Caco-2 (cell line): ENCODE data around the gene SNX20. TPM values are rescaled to one million over a fixed set of nuclear protein-coding genes. Genes with fewer than 3 reads are reported as not detected.

Experiments used
- BruUV-seq: library from RNA; stranded (reverse); fragments of 400-500 nt; replicated peaks from 2 replicates; lab custom pipeline; 2021; lab: Mats Ljungman, UMichigan
- CTCF ChIA-PET: fragments of 300-600 bp; sonication (Branson Sonifier 250); formaldehyde crosslinking; loops from one replicate; lab custom pipeline; 2022; ENCODE audit warnings: antibody characterized with exemption; lab: Charles Lee
- POLR2A ChIA-PET: fragments of 300-600 bp; sonication (Branson Sonifier 250); formaldehyde crosslinking; loops from one replicate; lab custom pipeline; 2022; ENCODE audit warnings: antibody characterized with exemption; lab: Charles Lee
- DNase-seq, 2 experiments: peaks; one replicate each; pipeline versions ENCODE4 v3.0.0 to v3.0.0-alpha.2; 2020 to 2022
- H3K27me3 ChIP-seq: replicated peaks from 2 replicates; pipeline ENCODE4 v1.6.0; 2011; ENCODE audit warnings: low read length; ENCODE audit not compliant: control insufficient read depth, insufficient read depth
- H3K36me3 ChIP-seq: 2 replicates; pipeline ENCODE4 v1.5.1; 2011; ENCODE audit warnings: low read length; ENCODE audit not compliant: control insufficient read depth, insufficient read depth
- H3K4me1 ChIP-seq: fragments of 250-450 bp; sonication (Bioruptor Pico); 2 replicates; pipeline ENCODE4 v1.5.1; 2020; ENCODE audit warnings: mild to moderate bottlenecking
- H3K4me3 ChIP-seq: 2 replicates; pipeline ENCODE4 v1.5.1; 2011; ENCODE audit warnings: low read depth, mild to moderate bottlenecking, control low read depth, low read length
- H3K9me3 ChIP-seq: fragments of 250-450 bp; sonication (Bioruptor Pico); 2 replicates; pipeline ENCODE4 v1.5.1; 2020; ENCODE audit warnings: mild to moderate bottlenecking, moderate library complexity
- H3K27ac Mint-ChIP-seq: one replicate; pipeline ENCODE4 v1.8.0; 2022; ENCODE audit warnings: mixed read lengths; ENCODE audit not compliant: unreplicated experiment
- H3K27me3 Mint-ChIP-seq: one replicate; pipeline ENCODE4 v1.8.0; 2022; ENCODE audit warnings: mixed read lengths; ENCODE audit not compliant: insufficient read depth, unreplicated experiment
- H3K36me3 Mint-ChIP-seq: one replicate; pipeline ENCODE4 v1.8.0; 2022; ENCODE audit warnings: mild to moderate bottlenecking, mixed read lengths; ENCODE audit not compliant: insufficient read depth, unreplicated experiment
- H3K4me1 Mint-ChIP-seq: one replicate; pipeline ENCODE4 v1.8.0; 2022; ENCODE audit warnings: low read depth, mixed read lengths; ENCODE audit not compliant: unreplicated experiment
- H3K4me3 Mint-ChIP-seq: one replicate; pipeline ENCODE4 v1.8.0; 2022; ENCODE audit warnings: mild to moderate bottlenecking, moderate library complexity, mixed read lengths; ENCODE audit not compliant: unreplicated experiment
- H3K9me3 Mint-ChIP-seq: one replicate; pipeline ENCODE4 v1.8.0; 2022; ENCODE audit warnings: mixed read lengths; ENCODE audit not compliant: unreplicated experiment
- intact Hi-C: fragments of 100-400 bp; cut with micrococcal nuclease; formaldehyde crosslinking; loops from one replicate; pipeline ENCODE4 v1.10.0; 2022; ENCODE audit not compliant: unreplicated experiment
- total RNA-seq: library from RNA; stranded (reverse); gene quantifications from 2 replicates; pipeline ENCODE4 v1.2.3, GENCODE V29; 2022
- TF ChIP-seq, protein P1 (sequence below), 2 experiments: fragments of 200-600 bp in 1 of 2; IDR thresholded peaks; 1 replicate in 1 of 2; 2 replicates in 1 of 2; pipeline versions ENCODE4 v1.5.1 to v1.8.0; 2011 to 2022; ENCODE audit warnings: antibody characterized with exemption in 1 of 2, control low read depth in 1 of 2, inconsistent platforms in 1 of 2, low read depth in 1 of 2, low read length in 1 of 2, mild to moderate bottlenecking in 1 of 2, moderate library complexity in 1 of 2; ENCODE audit not compliant: insufficient read depth in 1 of 2, severe bottlenecking in 1 of 2, unreplicated experiment in 1 of 2

The SNX20 gene
- total RNA-seq, 1 experiment from 2014 or later = not detected

DNA sequence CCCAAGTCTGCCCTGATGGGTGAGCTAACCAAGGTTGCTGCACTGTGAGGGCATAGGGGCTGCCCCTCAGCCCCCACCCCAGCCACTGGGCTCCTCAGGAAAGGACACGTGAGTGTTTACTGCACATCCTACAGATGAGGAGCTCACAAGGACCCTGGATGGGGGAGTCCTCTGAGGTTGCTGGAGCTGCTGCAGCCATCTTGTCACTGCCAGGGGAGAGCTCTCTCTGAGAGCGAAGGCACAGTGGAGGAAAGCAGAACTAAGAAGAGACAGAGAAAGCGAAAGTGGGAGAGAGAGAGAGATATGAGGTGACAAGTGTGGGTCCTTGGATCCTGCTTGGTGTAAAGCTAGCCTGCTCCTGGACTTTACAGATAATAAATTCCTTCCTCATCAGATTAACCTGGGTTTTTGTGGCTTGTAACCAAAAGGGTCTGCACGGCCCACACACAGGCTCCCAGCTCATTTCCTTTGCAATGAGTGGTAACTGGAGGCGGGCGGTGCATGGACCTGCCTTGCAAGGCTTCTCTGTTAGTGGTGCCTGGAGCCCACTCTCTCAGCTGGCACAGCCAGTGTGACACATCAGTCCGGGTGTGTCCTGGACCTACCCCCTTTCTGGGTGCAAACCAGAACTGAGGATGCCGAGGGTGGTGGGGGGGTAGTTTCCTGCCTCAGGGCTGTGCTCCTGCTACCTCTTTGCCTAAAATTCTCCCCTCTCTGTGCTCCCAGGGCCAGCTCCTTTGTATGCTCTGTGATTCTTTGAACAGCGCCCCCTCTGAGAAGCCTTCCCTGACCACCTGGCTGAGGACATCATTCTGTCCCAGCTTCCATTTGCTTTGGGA is 14.2 kb downstream of the SNX20 start:
- H3K4me1 Mint-ChIP-seq = peaks cover 21% of the 10 kb centered on the region
- Histone ChIP-seq H3K36me3 (no peaks in the 10 kb centered on the region), H3K4me3 (no peak overlapping the region), H3K9me3 (peaks cover 13% of the 10 kb centered on the region), H3K4me1 (peaks cover 10% of the 10 kb centered on the region; the same call in 1 of the 2 replicates), H3K27me3 (no peaks in the 10 kb centered on the region)
- no peak for DNase-seq
- TF ChIP-seq, protein P1, sequence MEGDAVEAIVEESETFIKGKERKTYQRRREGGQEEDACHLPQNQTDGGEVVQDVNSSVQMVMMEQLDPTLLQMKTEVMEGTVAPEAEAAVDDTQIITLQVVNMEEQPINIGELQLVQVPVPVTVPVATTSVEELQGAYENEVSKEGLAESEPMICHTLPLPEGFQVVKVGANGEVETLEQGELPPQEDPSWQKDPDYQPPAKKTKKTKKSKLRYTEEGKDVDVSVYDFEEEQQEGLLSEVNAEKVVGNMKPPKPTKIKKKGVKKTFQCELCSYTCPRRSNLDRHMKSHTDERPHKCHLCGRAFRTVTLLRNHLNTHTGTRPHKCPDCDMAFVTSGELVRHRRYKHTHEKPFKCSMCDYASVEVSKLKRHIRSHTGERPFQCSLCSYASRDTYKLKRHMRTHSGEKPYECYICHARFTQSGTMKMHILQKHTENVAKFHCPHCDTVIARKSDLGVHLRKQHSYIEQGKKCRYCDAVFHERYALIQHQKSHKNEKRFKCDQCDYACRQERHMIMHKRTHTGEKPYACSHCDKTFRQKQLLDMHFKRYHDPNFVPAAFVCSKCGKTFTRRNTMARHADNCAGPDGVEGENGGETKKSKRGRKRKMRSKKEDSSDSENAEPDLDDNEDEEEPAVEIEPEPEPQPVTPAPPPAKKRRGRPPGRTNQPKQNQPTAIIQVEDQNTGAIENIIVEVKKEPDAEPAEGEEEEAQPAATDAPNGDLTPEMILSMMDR (IDR thresholded peaks at IDR 0.05; ENCODE audit: insufficient read depth in 1 of 2, low read depth in 1 of 2, low read length in 1 of 2, severe bottlenecking in 1 of 2, unreplicated experiment in 1 of 2) = no peak
- CTCF ChIA-PET = interaction anchor here (0.6 to 8.1 kb wide), 5 partner anchors 75 to 422 kb away, joined by 3 to 188 read pairs (median 18); partner anchors contain the start of genes BRD7 and CYLD
- H3K36me3 Mint-ChIP-seq = no peaks in the 10 kb centered on the region
- no peak overlapping the region for H3K27ac Mint-ChIP-seq
- POLR2A ChIA-PET = no interaction called here
- BruUV-seq = no TSS peak
- no peaks in the 10 kb centered on the region for H3K27me3 Mint-ChIP-seq
- intact Hi-C loops = loop anchor here (5.0 kb wide), 1 partner anchor 200 kb away; no protein-coding TSS in a partner anchor
- H3K9me3 Mint-ChIP-seq = peaks cover 8% of the 10 kb centered on the region
- no peak overlapping the region for H3K4me3 Mint-ChIP-seq

DNA sequence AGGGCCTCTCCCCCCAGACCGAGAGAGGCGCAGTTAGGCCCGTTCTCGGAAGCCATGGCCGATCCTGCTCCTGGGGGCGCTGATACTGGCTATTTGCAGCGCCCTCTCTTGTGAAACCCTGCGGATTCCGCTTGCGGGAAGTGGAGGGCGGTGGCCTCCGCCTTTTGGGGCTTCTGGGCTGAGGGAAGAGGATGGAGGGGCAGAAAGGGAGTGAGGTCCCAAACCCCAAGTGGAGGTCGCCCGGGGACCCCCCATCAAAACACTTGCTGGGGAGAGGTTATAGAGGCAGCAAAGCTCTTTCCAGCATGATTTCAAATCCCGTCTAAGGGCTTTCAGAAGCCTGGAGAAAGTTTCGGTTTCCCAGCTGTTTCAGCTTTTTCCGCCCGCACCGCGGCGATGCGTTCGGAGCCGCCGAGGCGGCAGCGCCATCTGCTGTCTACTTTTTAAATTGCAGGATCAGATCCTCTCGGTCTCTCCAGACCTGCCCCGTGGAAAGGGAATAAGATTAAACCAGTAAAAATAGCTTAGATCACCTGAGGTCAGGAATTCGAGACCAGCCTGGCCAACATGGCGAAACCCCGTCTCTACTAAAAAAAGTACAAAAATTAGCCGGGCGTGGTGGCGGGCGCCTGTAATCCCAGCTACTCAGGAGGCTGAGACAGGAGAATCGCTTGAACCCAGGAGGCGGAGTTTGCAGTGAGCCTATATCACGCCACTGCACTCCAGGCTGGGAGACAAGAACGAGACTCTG is 15.8 kb downstream of the SNX20 start:
- H3K4me3 Mint-ChIP-seq = peak overlapping the region; percentile 60
- intact Hi-C loops = loop anchor here (1.0 to 5.0 kb wide), 3 partner anchors 198 to 343 kb away; no protein-coding TSS in a partner anchor
- peaks cover 10% of the 10 kb centered on the region; the same call in 1 of the 2 replicates for H3K4me1 ChIP-seq
- H3K9me3 ChIP-seq = 0 out of 2 replicates have a peak, but pooled peaks cover 5% of the 10 kb centered on the region
- no peaks in the 10 kb centered on the region for H3K27me3 Mint-ChIP-seq
- 0 out of 2 replicates have a peak overlapping the region, but pooled peaks have one; percentile 8 for H3K4me3 ChIP-seq
- no peaks in the 10 kb centered on the region for H3K36me3 ChIP-seq
- no peaks in the 10 kb centered on the region for H3K9me3 Mint-ChIP-seq
- no TSS peak for BruUV-seq
- no peaks in the 10 kb centered on the region for H3K36me3 Mint-ChIP-seq
- ChIA-PET CTCF (interaction anchor here (0.5 to 8.1 kb wide), 32 partner anchors 8 to 964 kb away, joined by 3 to 188 read pairs (median 4); partner anchors contain the start of genes BRD7, CNEP1R1, CYLD and NKD1), POLR2A (no interaction called here)
- TF ChIP-seq, protein P1 (IDR thresholded peaks at IDR 0.05; ENCODE audit: insufficient read depth in 1 of 2, low read depth in 1 of 2, low read length in 1 of 2, severe bottlenecking in 1 of 2, unreplicated experiment in 1 of 2) = peak; percentile 90
- peak overlapping the region; percentile 48 for H3K27ac Mint-ChIP-seq
- DNase-seq = peak; percentile 81 to 92
- no peaks in the 10 kb centered on the region for H3K27me3 ChIP-seq
- peaks cover 21% of the 10 kb centered on the region for H3K4me1 Mint-ChIP-seq

DNA sequence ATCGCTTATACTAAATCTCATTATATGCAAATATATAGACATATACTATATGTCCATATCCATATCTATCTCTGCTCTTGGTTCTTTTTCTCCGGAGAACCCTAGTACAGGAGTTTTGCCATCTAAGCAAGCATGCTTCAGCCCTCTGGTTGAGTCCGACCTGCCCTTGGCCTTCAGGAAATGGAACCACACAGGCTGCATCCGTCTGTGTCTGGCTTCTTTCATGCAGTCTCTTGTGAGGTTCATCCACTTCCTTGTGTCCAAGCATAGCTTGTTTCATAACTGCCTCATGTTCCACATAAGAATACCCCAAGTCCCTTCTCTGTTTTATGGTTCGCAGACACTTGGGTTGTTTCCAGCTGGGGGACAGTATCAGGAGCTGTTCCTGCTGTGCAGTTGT is 16.8 kb downstream of the SNX20 start:
- Mint-ChIP-seq H3K36me3 (no peaks in the 10 kb centered on the region), H3K4me1 (peaks cover 24% of the 10 kb centered on the region), H3K9me3 (no peaks in the 10 kb centered on the region), H3K27ac (no peak overlapping the region), H3K27me3 (no peaks in the 10 kb centered on the region), H3K4me3 (no peak overlapping the region)
- no TSS peak for BruUV-seq
- Histone ChIP-seq H3K4me3 (no peak overlapping the region), H3K27me3 (no peaks in the 10 kb centered on the region), H3K4me1 (peaks cover 10% of the 10 kb centered on the region; the same call in 1 of the 2 replicates), H3K36me3 (no peaks in the 10 kb centered on the region), H3K9me3 (0 out of 2 replicates have a peak, but pooled peaks cover 5% of the 10 kb centered on the region)
- intact Hi-C loops = loop anchor here (2.0 kb wide), 1 partner anchor 341 kb away; no protein-coding TSS in a partner anchor
- ChIA-PET CTCF (interaction anchor here (0.8 to 6.0 kb wide), 3 partner anchors 19 to 292 kb away, joined by 5 to 111 read pairs (median 13); partner anchors contain the start of gene BRD7), POLR2A (no interaction called here)
- DNase-seq = no peak
- TF ChIP-seq, protein P1 (IDR thresholded peaks at IDR 0.05; ENCODE audit: insufficient read depth in 1 of 2, low read depth in 1 of 2, low read length in 1 of 2, severe bottlenecking in 1 of 2, unreplicated experiment in 1 of 2) = no peak
